T-cell (primary cell): ENCODE results near the gene AGTR1. TPM values are rescaled to one million over a fixed set of nuclear protein-coding genes. Genes with fewer than 3 reads are reported as not detected.

Experiments
- ATAC-seq, 4 experiments: fragments of 200-7000 bp in 3 of 4; fragments of 150-1000 bp in 1 of 4; cut with Tn5 transposase; replicated peaks in 1 of 4; 1 replicate in 3 of 4; 2 replicates in 1 of 4; pipeline ENCODE4 v1.10.0; 2021; ENCODE audit warnings: moderate library complexity in 3 of 4, mild to moderate bottlenecking in 2 of 4, moderate number of reproducible peaks in 1 of 4
- CTCF ChIA-PET, 2 donors: fragments of 300-600 bp; sonication (Branson Sonifier 250); formaldehyde crosslinking; loops; one replicate each; lab custom pipeline; 2022; ENCODE audit warnings: antibody characterized with exemption in 2 of 2; lab: Charles Lee
- POLR2A ChIA-PET, 2 donors: fragments of 300-600 bp; sonication (Branson Sonifier 250); formaldehyde crosslinking; loops; one replicate each; lab custom pipeline; 2022; ENCODE audit warnings: antibody characterized with exemption in 2 of 2; lab: Charles Lee
- DNase-seq, 35 experiments: peaks; one replicate each; pipeline versions ENCODE4 v3.0.0 to v3.0.0-alpha.2; 2013 to 2023
- H3K27ac ChIP-seq: one replicate; pipeline ENCODE4 v1.5.1; 2013; ENCODE audit warnings: low read length
- H3K27me3 ChIP-seq, 2 experiments: replicated peaks in 1 of 2; 1 replicate in 1 of 2; 2 replicates in 1 of 2; pipeline versions ENCODE4 v1.6.1 to v1.7.0; 2013; ENCODE audit warnings: low read length in 1 of 2, mixed read lengths in 1 of 2; ENCODE audit not compliant: control insufficient read depth in 2 of 2, insufficient read depth in 2 of 2; ENCODE audit errors: extremely low read depth in 1 of 2
- H3K36me3 ChIP-seq, 2 donors: 1 replicate in 1 of 2; 2 replicates in 1 of 2; pipeline versions ENCODE4 v1.6.1 to v1.7.0; 2013; ENCODE audit warnings: low read length in 1 of 2; ENCODE audit not compliant: control insufficient read depth in 2 of 2, insufficient read depth in 1 of 2; ENCODE audit errors: extremely low read depth in 1 of 2
- H3K4me1 ChIP-seq, 2 experiments: 1 replicate in 1 of 2; 2 replicates in 1 of 2; pipeline versions ENCODE4 v1.6.1 to v1.7.0; 2013; ENCODE audit warnings: low read length in 2 of 2, mixed read lengths in 1 of 2; ENCODE audit not compliant: insufficient read depth in 2 of 2, control insufficient read depth in 1 of 2; ENCODE audit errors: extremely low read depth in 1 of 2
- H3K4me3 ChIP-seq, 2 donors: 1 replicate in 1 of 2; 2 replicates in 1 of 2; pipeline versions ENCODE4 v1.5.1 to v1.7.0; 2013; ENCODE audit warnings: mild to moderate bottlenecking in 2 of 2, low read length in 1 of 2, moderate library complexity in 1 of 2; ENCODE audit not compliant: control insufficient read depth in 1 of 2; ENCODE audit errors: extremely low read depth in 1 of 2
- H3K9me3 ChIP-seq: 2 replicates; pipeline ENCODE4 v1.7.0; 2013
- H3K27ac Mint-ChIP-seq, 2 donors: one replicate each; pipeline ENCODE4 v1.8.0; 2020 to 2021; ENCODE audit warnings: mild to moderate bottlenecking in 2 of 2, mixed read lengths in 2 of 2
- H3K27me3 Mint-ChIP-seq, 2 donors: one replicate each; pipeline ENCODE4 v1.8.0; 2021 to 2022; ENCODE audit warnings: mixed read lengths in 2 of 2
- H3K36me3 Mint-ChIP-seq: one replicate; pipeline ENCODE4 v1.8.0; 2021; ENCODE audit warnings: mixed read lengths
- H3K4me1 Mint-ChIP-seq, 3 donors: one replicate each; pipeline ENCODE4 v1.8.0; 2020 to 2022; ENCODE audit warnings: mixed read lengths in 3 of 3, mild to moderate bottlenecking in 1 of 3
- H3K4me3 Mint-ChIP-seq, 3 donors: one replicate each; pipeline ENCODE4 v1.8.0; 2020 to 2022; ENCODE audit warnings: mild to moderate bottlenecking in 3 of 3, mixed read lengths in 3 of 3, moderate library complexity in 3 of 3
- H3K9me3 Mint-ChIP-seq, 3 donors: one replicate each; pipeline ENCODE4 v1.8.0; 2020 to 2022; ENCODE audit warnings: mixed read lengths in 3 of 3
- WGBS: methylation state at CpG from one replicate; pipeline ENCODE4 v1.1.5; 2013; ENCODE audit warnings: missing lambda C conversion rate; ENCODE audit not compliant: insufficient coverage; 5-methylcytosine and 5-hydroxymethylcytosine counted together
- total RNA-seq, 35 experiments: library from RNA in 6 of 35; stranded (reverse) in 6 of 35; fragments of 120-200 nt in 1 of 35; gene quantifications; one replicate each; pipeline versions ENCODE4 v1.2.1 to v1.2.4 and lab custom pipeline; 2013 to 2026

Gene AGTR1
- total RNA-seq, 5 donors from 2014 or later (not counting 1 experiment from before 2014, with no cell fraction given), result not detected

DNA sequence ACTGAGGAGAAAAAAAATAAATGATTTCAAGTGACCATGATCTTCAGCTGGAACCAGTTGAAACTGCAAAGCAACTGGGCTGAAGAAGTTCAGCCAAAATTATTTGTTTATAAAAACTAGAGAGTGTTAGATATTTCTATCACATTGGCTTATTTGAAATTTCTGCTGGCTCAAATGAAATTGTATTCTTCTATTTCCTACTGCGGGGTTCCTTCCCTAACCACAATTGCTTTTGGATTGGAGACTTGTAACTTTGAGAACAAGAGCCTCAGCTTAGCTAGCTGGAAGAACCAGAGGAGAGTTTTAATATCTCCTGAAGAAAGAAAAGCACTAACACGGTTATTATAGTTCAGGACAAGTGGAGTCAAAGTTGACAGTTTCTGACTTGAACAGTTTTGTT is 31.1 kb downstream of the AGTR1 start:
- CTCF ChIA-PET, result no interaction called here
- no peaks in the 10 kb centered on the region for H3K9me3 Mint-ChIP-seq
- no peaks in the 10 kb centered on the region for H3K4me1 Mint-ChIP-seq

DNA sequence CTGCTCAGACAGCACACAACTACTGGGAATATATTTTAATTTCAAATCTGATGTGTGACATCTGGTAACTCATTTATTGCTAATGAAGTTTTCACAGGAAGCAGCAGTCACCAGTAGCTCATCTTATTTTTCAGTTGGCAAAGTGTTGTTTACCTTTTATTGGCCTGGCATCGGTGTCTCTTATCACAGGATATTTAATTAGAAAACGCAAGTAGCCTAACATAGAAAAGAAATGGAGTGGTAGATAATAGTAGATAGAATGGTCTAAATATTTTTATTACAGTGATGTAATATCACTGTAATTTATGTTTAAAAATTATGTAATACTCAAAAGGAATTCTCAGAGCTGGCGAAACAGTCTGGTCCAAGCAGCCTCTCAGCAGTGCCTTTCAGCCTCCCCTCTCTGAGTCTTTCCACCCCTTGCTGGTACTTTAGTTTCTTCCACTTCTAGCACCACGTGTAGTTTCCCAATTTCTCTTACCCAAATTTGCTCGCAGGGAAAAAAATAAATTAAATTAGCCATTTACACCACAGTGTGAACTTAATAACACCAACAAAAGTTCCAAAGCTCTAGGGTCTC is 31.9 kb downstream of the AGTR1 start:
- no peak overlapping the region for H3K27ac Mint-ChIP-seq
- Histone ChIP-seq H3K4me3 (no peak overlapping the region), H3K4me1 (no peaks in the 10 kb centered on the region), H3K27me3 (no peaks in the 10 kb centered on the region), H3K27ac (no peak overlapping the region), H3K9me3 (no peaks in the 10 kb centered on the region), H3K36me3 (no peaks in the 10 kb centered on the region)
- no peak overlapping the region for H3K4me3 Mint-ChIP-seq
- no peaks in the 10 kb centered on the region for H3K27me3 Mint-ChIP-seq
- H3K4me1 Mint-ChIP-seq, result no peaks in the 10 kb centered on the region
- H3K36me3 Mint-ChIP-seq, result no peaks in the 10 kb centered on the region
- DNase-seq (no peak), ATAC-seq (no peak)
- CTCF ChIA-PET, result no interaction called here
- POLR2A ChIA-PET, result no interaction called here
- WGBS, result 17% methylated on average over 1 of the region's 5 CpGs
- no peaks in the 10 kb centered on the region for H3K9me3 Mint-ChIP-seq

More for the DNA sequence above, 31.1 kb downstream of the AGTR1 start:
- Mint-ChIP-seq H3K4me3 (no peak overlapping the region), H3K36me3 (no peaks in the 10 kb centered on the region), H3K27ac (no peak overlapping the region), H3K27me3 (no peaks in the 10 kb centered on the region)
- no peak for ATAC-seq
- H3K27me3 ChIP-seq, result no peaks in the 10 kb centered on the region
- DNase-seq, result no peak
- POLR2A ChIA-PET, result interaction anchor here in 1 of 2 donors (0.7 kb wide), 1 partner anchor 1526 kb away, joined by 3 read pairs; no protein-coding TSS in a partner anchor
- no peaks in the 10 kb centered on the region for H3K4me1 ChIP-seq
- no peaks in the 10 kb centered on the region for H3K9me3 ChIP-seq
- no peak overlapping the region for H3K27ac ChIP-seq
- no peak overlapping the region for H3K4me3 ChIP-seq
- H3K36me3 ChIP-seq, result no peaks in the 10 kb centered on the region
- 44% methylated on average over 1 of the region's 2 CpGs for WGBS

DNA sequence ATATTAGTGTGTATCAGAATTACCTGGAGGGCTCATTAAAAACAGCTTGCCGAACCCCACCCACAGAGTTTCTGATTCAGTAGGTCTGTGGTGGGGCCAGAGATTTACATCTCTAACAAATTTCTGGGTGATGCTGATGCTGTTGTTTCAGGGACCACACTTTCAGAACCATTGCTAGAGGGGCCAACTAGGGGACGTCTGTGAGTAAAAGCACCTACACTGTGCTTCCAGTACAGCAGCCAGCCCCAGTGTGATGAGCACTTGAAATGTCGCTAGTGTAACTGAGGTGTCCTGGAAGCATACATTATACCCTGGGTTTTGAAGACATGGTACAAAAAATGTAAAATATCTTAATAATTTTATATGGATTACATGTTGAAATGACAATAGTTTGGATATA is 33.0 kb downstream of the AGTR1 start:
- Histone ChIP-seq H3K36me3 (no peaks in the 10 kb centered on the region), H3K4me3 (no peak overlapping the region), H3K27ac (no peak overlapping the region), H3K27me3 (no peaks in the 10 kb centered on the region), H3K4me1 (no peaks in the 10 kb centered on the region), H3K9me3 (no peaks in the 10 kb centered on the region)
- ATAC-seq (no peak), DNase-seq (no peak)
- ChIA-PET POLR2A (no interaction called here), CTCF (no interaction called here)
- H3K9me3 Mint-ChIP-seq, result no peaks in the 10 kb centered on the region
- WGBS, result 40% methylated on average over 1 of the region's 3 CpGs
- no peaks in the 10 kb centered on the region for H3K4me1 Mint-ChIP-seq
- no peaks in the 10 kb centered on the region for H3K36me3 Mint-ChIP-seq
- H3K27ac Mint-ChIP-seq, result no peak overlapping the region
- no peaks in the 10 kb centered on the region for H3K27me3 Mint-ChIP-seq
- no peak overlapping the region for H3K4me3 Mint-ChIP-seq

DNA sequence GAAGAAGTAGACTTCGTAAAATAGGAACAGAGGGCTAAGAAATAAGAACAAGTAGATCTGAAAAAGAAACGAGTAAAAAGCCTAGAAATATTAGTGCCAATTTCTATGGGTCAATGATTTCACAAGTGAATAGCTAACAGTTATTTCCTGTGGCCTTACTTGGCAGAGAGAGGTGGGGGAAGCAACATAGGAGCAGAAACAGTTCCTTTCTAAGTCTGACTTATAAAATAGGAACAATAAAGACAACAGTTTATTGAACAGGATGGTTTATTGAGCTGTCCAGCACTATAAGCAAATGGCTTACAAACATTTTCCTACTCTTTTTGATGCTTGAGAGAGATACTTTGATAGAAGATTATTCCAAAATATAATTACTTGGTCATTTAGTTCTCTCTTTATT is 37.9 kb downstream of the AGTR1 start:
- Mint-ChIP-seq H3K36me3 (no peaks in the 10 kb centered on the region), H3K4me1 (no peaks in the 10 kb centered on the region), H3K4me3 (no peak overlapping the region), H3K9me3 (no peaks in the 10 kb centered on the region), H3K27me3 (no peaks in the 10 kb centered on the region), H3K27ac (no peak overlapping the region)
- no peak for ATAC-seq
- H3K4me1 ChIP-seq, result no peaks in the 10 kb centered on the region
- ChIA-PET POLR2A (no interaction called here), CTCF (no interaction called here)
- H3K27me3 ChIP-seq, result no peaks in the 10 kb centered on the region
- H3K36me3 ChIP-seq, result no peaks in the 10 kb centered on the region
- H3K27ac ChIP-seq, result no peak overlapping the region
- WGBS, result 20% methylated on average over 1 of the region's 2 CpGs
- H3K9me3 ChIP-seq, result no peaks in the 10 kb centered on the region
- no peak for DNase-seq
- H3K4me3 ChIP-seq, result no peak overlapping the region

DNA sequence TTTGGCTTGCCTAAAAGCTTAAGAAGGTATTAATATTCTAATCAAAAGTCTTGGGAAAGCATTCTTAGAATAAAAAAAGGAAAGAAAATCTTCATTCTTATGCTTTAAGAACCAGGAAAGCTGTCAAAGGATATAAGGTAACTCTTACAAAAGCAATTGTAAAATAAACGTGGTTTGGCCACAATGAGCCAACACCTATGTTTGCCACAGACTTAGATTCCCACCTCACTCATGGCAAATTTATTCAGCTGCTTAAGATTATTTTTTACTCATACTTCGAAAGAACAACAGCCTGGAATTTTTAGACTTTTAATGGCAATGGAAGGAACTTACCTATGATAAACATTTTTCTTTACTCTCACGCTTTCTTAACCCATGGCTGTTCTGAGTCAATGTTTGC is 38.4 kb downstream of the AGTR1 start:
- no peaks in the 10 kb centered on the region for H3K4me1 ChIP-seq
- H3K27me3 ChIP-seq, result no peaks in the 10 kb centered on the region
- POLR2A ChIA-PET, result no interaction called here
- Mint-ChIP-seq H3K4me3 (no peak overlapping the region), H3K27me3 (no peaks in the 10 kb centered on the region), H3K9me3 (no peaks in the 10 kb centered on the region), H3K4me1 (no peaks in the 10 kb centered on the region), H3K27ac (no peak overlapping the region), H3K36me3 (no peaks in the 10 kb centered on the region)
- no peaks in the 10 kb centered on the region for H3K36me3 ChIP-seq
- H3K27ac ChIP-seq, result no peak overlapping the region
- no peak overlapping the region for H3K4me3 ChIP-seq
- no peaks in the 10 kb centered on the region for H3K9me3 ChIP-seq
- DNase-seq (no peak), ATAC-seq (no peak)
- CTCF ChIA-PET, result no interaction called here
- 60% methylated on average over 1 of the region's 3 CpGs for WGBS

DNA sequence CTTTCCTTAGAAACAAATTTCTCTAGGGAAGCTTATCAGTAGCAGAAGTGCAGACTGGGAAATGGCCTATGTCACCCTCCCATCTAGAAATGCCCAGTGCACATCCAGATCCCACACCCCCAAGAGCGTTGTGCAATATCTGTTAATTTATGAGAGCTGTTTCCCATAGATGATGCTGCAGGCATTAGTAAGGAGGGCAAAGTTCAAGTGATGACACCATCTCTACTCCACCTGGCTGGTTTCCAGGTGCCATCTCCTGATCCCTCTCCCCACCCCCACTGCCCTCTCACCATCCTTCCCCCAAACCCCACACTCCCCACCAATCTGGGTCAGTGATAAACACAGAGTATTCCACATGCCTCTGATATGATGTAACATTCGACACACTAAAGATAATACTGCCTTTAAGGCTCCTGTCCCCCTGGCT is 39.4 kb downstream of the AGTR1 start:
- H3K4me1 ChIP-seq, result no peaks in the 10 kb centered on the region
- no peak overlapping the region for H3K27ac Mint-ChIP-seq
- ChIA-PET POLR2A (no interaction called here), CTCF (no interaction called here)
- no peaks in the 10 kb centered on the region for H3K4me1 Mint-ChIP-seq
- no peaks in the 10 kb centered on the region for H3K36me3 ChIP-seq
- no peak overlapping the region for H3K27ac ChIP-seq
- H3K9me3 Mint-ChIP-seq, result no peaks in the 10 kb centered on the region
- no peaks in the 10 kb centered on the region for H3K36me3 Mint-ChIP-seq
- DNase-seq, result no peak
- no peaks in the 10 kb centered on the region for H3K27me3 ChIP-seq
- ATAC-seq, result no peak
- no peaks in the 10 kb centered on the region for H3K9me3 ChIP-seq
- WGBS, result no CpG with 5 or more reads among the region's 2 CpGs
- no peak overlapping the region for H3K4me3 ChIP-seq
- H3K27me3 Mint-ChIP-seq, result no peaks in the 10 kb centered on the region
- H3K4me3 Mint-ChIP-seq, result no peak overlapping the region

DNA sequence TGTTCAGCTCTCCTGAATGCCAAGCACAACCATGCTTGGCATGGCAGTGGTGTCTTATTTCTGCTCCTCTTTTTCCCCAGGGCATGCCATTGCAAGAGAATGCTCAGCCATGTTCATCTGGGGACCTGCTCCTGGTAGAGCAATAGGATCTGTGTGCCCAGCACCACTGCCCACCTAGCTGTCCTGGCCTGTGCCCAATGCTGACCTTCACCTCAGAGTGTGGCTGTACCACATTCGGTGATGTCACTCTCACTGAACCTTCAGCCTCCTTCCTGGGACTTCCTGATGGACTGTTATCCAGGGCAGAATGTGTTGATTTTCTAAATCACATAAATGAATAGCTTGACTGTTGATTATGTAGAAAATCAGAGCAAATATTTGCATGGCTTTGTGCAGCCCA is 42.0 kb downstream of the AGTR1 start:
- Mint-ChIP-seq H3K27ac (no peak overlapping the region), H3K9me3 (no peaks in the 10 kb centered on the region), H3K4me1 (no peaks in the 10 kb centered on the region), H3K36me3 (no peaks in the 10 kb centered on the region), H3K27me3 (no peaks in the 10 kb centered on the region), H3K4me3 (no peak overlapping the region)
- Histone ChIP-seq H3K27me3 (no peaks in the 10 kb centered on the region), H3K4me3 (no peak overlapping the region), H3K9me3 (no peaks in the 10 kb centered on the region), H3K4me1 (no peaks in the 10 kb centered on the region), H3K27ac (no peak overlapping the region), H3K36me3 (no peaks in the 10 kb centered on the region)
- ChIA-PET POLR2A (no interaction called here), CTCF (interaction anchor here in 1 of 2 donors (0.7 kb wide), 1 partner anchor 18 kb away, joined by 3 read pairs; no protein-coding TSS in a partner anchor)
- ATAC-seq, result no peak
- WGBS, result no CpG with 5 or more reads among the region's 1 CpG
- DNase-seq, result no peak
